A673 (cell line): Measurements from ENCODE around the gene LMBR1.

ENCODE experiments used
- EZH2 ChIP-seq: fragments of 200-600 bp; sonication (generic); IDR thresholded peaks from 2 replicates; pipeline ENCODE4 v1.6.1; 2017; ENCODE audit warnings: borderline replicate concordance, low read depth, mild to moderate bottlenecking, mixed read lengths, antibody characterized with exemption, low read length; ENCODE audit not compliant: poor library complexity, severe bottlenecking
- TF ChIP-seq, protein P1 (sequence below): fragments of 300-800, 200-600 bp; sonication (generic); conservative IDR thresholded peaks from 2 replicates; pipeline ENCODE4 v1.5.1; 2017; ENCODE audit warnings: low read depth, mild to moderate bottlenecking, antibody characterized with exemption, low read length, moderate library complexity, mixed read lengths

DNA sequence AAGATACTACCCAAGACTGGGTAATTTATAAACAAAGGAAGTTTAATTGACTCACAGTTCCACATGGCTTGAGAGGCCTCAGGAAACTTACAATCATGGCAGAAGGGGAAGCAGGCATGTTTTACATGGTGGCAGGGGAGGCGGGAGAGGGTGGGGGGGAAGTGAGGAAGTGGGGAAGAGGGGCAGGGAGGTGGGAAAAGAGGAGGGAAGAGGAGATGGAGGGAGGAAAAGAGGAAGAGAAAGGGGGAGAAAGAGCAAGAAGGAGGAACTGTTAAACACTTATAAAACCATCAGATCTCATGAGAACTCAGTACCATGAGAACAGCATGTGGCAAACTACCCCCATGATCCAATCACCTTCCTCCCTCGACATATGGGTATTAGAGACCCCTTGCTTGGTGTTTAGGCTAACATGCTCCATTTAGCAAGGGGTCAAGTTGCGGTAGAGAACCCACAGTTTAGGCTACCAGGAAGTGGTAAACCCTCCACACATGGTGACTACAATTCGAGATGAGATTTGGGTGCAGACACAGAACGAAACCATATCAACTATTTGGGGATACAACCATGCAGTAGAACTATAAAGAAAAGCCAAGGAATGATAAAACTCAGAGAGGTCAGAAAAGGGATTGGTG is 3.5 kb upstream of the LMBR1 start:
- TF ChIP-seq, protein P1, sequence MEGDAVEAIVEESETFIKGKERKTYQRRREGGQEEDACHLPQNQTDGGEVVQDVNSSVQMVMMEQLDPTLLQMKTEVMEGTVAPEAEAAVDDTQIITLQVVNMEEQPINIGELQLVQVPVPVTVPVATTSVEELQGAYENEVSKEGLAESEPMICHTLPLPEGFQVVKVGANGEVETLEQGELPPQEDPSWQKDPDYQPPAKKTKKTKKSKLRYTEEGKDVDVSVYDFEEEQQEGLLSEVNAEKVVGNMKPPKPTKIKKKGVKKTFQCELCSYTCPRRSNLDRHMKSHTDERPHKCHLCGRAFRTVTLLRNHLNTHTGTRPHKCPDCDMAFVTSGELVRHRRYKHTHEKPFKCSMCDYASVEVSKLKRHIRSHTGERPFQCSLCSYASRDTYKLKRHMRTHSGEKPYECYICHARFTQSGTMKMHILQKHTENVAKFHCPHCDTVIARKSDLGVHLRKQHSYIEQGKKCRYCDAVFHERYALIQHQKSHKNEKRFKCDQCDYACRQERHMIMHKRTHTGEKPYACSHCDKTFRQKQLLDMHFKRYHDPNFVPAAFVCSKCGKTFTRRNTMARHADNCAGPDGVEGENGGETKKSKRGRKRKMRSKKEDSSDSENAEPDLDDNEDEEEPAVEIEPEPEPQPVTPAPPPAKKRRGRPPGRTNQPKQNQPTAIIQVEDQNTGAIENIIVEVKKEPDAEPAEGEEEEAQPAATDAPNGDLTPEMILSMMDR, result no peak
- no peak for TF ChIP-seq EZH2
